Activated T-helper 1 cell treated with Interleukin-2 at 50 U/mL for 16 hours (primary cell): ENCODE measurements around the gene CNGB1.
A peak's percentile ranks its signal among the peaks of the same experiment; 100 is the strongest.
"Not testable (repeated sequence)": the region's sequence is repeated elsewhere in the genome, so short reads cannot be mapped to it uniquely, and the experiment has no call there.

Experiments
- DNase-seq: peaks from one replicate; pipeline ENCODE4 v3.0.0-alpha.2; 2020; ENCODE audit warnings: low read depth

CNGB1 gene

DNA sequence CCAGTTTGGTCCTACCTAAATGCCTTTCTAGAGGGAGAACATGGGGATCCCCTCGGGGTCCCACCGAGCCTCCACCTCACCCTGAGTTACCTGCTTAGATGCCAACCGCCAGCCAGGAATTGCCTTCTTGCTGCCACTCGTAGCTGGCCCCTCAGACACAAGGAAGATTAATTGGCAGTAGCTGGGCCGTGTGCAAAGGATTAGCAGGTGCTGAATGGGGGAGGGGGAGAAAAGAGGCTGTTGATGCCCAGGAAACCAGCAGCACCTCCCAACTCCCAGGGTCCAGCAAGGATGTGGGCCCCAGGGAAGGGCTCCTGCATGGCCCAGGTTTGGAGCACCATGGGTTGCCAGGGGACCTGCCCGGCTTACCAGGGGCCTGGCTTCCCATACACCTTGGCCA, at the start of gene CNGB1:
TSS of gene CNGB1 (minus strand) at position 159 of the 400 bp plus-strand sequence. CDS start 3,842 bp downstream, outside the sequence.
- no peak for DNase-seq

DNA sequence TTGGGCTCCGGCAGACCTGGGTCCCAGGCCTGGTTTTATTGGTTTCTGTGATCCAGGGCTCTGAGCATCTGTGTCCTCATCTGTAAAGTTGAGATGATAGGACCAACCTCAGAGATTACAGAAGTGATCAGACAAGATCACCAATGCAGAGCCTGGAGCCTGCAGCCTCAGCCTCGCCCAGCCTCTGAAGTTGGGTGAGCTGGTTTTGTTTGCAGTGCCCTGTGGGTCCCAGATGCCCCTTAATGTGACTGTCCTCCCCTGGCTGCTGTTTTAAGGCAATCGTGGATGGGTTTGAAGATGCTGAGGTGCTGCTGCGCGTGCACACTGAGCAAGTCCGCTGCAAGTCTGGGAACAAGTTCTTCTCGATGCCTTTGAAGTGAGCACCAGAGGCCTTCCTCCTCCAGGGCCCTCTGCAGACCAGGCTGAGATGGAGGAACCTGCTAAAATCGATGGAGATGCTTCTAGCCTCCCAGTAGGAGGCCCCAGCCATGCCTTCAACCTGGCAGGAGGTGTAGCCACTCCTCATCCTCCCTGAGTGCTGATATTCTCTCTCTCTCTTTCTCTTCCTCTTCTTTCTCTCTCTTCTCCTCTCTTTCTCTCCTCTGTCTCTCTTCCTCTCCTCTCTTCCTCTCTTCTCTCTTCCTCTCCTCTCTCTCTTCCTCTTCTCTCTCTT, 49.1 kb upstream of the CNGB1 start:
- DNase-seq, result no peak

DNA sequence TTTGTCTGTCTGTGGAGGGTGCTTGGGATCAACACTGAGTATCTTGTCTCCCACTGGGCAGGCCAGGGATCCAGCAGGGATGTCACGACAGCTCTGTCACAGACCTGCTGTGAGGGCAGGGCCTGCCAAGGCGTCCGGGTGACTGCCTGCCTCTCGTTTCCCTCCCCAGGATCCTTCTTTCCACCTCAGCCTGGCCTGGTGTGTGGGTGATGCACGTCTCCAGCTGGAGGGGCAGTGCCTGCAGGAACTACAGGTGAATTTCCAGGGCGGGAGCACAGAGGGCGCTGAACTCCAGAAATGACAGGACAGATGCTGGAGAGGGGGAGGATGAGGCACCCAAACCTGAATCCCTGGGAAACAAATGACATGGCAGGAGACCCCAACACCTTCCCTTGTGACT, 47.9 kb upstream of the CNGB1 start:
- no peak for DNase-seq

DNA sequence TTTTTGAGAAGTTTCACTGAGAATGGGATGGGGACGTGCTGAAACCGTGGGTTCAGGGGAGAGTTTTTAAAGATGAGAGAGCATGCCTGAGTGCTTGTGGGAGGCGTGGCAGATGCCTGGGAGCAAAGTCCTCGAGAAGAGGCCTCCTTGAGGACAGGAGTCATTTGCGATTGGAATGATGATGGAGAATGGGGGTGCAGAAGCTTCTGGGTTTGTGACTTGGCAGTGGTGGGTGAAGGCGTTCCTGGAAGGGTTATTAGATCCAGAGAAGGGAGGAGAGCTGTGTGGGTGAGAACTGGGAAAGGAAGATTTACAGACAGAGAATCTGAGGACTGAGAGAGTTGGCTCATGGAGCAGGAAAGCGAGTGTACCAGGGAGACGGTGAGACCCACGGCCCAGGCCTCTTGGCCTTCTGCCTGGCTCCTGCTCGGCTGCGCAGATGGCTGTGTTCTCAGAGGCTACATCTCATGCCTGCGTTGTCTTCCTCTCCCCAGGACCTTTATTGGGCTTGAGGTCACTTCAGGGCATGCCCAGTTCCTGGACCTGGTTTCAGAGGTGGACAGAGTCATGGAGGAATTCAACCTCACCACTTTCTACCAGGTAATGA, 46.0 kb upstream of the CNGB1 start:
- no peak for DNase-seq

- no peak for DNase-seq
These were observed 42.5 kb upstream of the CNGB1 start for GRCh38 chr16:58013201-58013956.

GRCh38 chr16:58012481-58012880, 41.6 kb upstream of the CNGB1 start:
- no peak for DNase-seq

GRCh38 chr16:58011652-58012051, 40.7 kb upstream of the CNGB1 start:
- no peak for DNase-seq

- DNase-seq, result no peak
These were observed 40.0 kb upstream of the CNGB1 start for GRCh38 chr16:58010886-58011285.

DNA sequence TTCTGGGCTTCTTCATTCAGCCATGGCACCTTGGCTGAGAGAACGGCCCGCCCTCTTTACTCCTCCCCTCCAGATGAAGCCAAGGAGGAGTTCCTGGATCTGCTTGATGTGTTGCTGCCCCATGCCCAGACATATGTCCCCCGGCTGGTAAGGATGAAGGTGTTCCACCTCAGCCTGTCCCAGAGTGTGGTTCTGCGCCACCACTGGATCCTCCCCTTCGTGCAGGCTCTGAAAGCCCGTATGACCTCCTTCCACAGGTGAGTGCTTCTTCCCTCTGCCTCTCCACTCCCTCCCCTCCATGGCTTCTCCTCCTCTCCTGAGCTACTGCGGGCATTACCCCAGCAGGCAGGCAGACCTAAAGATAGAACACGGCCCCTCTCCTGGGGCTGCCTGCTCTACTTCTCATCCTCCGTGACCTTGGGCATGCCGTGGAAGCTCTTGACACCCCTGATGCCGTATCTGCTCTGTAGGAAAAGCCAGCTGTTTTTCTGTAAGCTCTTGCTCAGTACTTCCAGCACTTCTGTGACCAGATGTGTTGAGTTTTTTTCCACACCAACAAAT, 39.0 kb upstream of the CNGB1 start:
- no peak for DNase-seq

GRCh38 chr16:58004736-58005135, 33.8 kb upstream of the CNGB1 start:
- DNase-seq, result not testable (repeated sequence)

DNA sequence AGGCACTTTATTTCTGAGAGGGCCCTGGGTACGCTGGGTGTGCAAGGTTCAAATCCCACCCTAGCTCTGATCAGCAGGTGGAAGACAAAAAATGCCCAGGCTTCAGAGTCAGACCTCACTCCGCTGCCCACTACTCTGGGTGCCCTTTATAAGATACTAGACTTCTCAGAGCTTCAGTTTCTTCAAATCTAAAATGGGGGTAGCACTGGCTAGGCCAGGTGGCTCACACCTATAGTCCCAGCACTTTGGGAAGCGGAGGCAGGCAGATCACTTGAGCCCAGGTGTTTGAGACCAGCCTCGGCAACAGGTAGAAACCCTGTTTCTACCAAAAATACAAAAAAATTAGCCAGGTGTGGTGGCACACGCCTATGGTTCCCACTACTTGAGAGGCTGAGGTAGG, 32.0 kb upstream of the CNGB1 start:
- no peak for DNase-seq

GRCh38 chr16:58002416-58002800, 31.5 kb upstream of the CNGB1 start:
- no peak for DNase-seq

DNA sequence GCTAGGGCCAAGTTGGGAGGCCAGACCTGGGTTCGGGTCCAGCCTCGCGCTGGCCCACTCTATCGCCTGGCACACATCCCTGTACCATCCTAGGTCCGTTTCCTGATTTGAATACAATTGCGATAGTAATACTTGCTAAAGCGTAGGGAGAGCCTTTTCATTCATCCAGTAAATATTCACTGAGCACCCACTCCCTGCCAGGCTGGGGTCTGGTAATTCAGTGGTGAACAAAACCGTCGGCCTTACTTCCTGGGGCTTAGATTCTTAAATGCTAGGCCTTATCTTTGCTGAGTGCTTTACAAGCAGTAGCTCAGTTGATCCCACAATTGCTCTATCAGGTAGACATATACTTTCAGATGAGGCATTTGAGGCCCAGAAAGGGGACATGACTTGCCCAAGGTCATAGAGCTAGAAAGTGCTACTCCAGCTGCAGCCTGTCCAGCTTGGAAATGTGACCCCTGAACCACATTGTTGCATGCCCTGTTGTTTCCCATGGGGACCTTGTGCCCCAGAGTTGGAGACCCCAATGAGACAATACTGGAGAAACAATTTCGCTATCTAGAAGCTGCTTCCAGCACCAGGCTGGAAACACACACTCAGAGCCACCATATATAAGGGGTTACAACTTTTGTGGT, 31.0 kb upstream of the CNGB1 start:
- DNase-seq, result no peak

- peak; percentile 80 for DNase-seq
These were observed 30.1 kb upstream of the CNGB1 start, which contains the start of gene USB1 for GRCh38 chr16:58000706-58001676. USB1 (plus strand) TSS chr16:58001407; CDS start chr16:58001484, 77 bp downstream.

- peak; percentile 20 for DNase-seq
These were observed 29.2 kb upstream of the CNGB1 start, which contains the start of gene ZNF319 for GRCh38 chr16:57999971-58000705. ZNF319 (minus strand) TSS chr16:58000672; CDS start chr16:57998265, 2,407 bp downstream.

DNA sequence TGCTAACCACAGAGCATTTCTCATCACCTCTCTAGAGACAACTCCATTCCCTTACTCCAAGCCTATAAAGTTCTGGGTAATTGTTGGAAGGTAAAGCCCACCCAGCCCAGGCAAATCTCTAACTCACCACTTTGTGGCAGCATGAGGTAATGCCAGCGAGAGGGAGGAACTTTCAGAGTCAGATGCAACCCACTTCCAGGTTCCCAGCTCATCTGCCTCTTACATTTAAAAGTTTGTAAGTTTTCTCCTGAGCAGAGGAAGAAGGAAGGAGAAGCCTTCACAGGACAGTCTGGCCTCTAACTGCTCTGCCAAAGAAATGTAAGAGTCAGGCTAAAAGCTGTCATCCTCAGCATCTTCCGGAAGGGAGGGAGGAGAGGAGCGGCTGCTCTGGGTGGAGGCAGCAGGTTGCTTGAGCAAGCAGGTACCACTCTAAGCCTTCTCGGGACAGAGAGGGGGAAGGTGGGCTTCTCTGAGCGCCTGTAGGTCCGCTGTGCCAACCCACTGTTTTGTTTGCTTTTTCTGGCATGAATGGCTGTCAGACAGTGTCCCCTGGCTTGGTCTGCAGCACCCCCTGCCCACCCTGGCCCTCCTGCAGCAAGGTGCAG, 28.5 kb upstream of the CNGB1 start:
- no peak for DNase-seq

GRCh38 chr16:57998992-57999365, 28.1 kb upstream of the CNGB1 start:
- DNase-seq, result no peak

- peak; percentile 38 for DNase-seq
These were observed 27.6 kb upstream of the CNGB1 start for GRCh38 chr16:57998486-57998885.

DNA sequence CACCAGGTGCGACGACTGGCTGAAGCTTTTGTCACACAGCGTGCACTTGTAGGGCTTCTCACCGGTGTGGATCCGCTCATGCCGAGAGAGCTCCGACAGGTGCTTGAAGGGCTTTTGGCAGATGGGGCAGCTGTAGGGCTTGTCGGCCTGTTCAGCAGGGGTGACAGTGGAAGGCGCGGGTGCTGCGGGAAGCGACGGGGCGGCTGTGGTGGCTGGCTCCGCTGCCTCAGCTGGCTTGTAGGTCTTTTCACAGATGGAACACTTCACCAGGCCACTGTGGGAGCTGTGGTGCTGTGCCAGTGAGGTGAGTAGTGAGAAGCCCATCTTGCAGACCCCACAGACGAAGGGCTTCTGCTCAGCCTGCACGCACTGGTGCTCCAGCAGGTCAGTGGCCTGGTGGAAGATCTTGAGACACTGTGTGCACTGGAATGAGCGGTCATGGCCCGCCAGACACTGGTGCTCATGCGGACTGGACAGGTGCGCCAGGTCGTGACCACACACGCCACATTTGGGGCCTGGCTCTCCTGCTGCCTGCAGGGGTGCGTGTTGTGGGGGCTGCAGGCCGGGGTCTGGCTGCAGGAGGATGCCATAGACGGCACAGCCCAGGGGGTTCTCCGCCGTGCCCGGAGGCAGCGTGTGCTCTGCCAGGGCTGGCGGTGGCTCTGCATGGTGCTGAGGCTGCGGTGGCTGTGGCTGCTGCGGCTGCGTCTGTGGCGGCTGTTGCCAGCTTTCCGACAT, 26.8 kb upstream of the CNGB1 start:
- no peak for DNase-seq
